ENCODE results near the gene PFKM.

The PFKM gene

GRCh38 chr12:48189331-48190125 lies 70.4 kb downstream of the PFKM start:
- peak; percentile 48 for DNase-seq

DNA sequence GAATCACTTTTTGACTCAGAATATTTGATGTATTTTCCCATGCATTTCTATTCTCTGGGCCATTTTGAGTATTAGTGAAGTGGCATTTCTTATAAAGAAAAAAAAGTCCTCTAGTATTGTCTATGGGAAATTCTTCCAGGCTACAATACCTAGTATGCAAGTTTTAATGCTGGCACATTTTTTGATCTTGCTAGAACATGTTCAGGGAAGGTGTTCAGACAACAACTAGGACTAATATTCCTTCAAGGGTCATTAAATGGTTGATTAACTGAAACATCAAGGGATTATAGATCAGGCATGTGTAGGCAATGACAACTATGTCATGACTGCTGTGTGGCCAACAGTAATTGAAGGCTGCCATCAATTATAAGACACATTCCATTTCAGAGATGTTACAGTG lies 71.9 kb downstream of the PFKM start:
- no peak for DNase-seq

DNA sequence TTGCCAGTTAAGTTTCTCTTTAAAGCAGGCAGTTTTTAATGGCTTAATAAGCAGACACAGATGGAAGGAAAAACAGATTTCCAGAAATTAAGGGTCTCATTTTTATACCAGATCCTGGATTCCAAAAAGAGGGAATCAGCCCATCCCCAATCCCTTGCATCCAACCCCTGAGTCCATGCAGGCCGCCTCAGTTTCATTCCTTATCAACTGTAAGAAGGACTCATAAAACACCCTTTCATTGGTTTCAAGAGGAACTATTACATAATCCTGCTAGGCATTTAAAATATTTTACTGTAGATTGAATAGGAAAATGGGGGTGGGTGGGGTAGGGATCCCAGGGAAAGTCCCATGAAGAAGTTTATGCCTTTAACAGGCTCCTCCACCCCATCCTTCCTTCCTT lies 73.7 kb downstream of the PFKM start:
- DNase-seq: no peak

- no peak for DNase-seq
These were observed 74.5 kb downstream of the PFKM start for GRCh38 chr12:48193623-48194022.

DNA sequence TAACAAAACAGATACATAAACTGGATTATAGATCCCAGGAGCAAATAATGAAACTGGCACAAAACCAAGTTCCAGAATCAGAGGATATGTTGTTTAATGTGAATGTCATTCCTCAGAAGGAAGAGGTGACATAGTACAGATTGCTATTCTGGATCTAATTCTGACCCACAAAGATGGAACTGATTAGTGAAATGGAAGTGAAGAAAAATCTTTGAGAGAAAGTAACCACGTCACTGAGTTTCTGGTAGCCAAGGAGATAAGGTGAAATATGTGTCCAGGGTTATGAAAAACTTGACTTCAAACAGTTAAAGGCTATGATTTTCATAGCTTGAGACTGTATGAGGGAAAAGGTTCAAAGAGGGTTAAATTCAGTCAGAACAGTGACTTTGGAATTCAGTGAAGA lies 75.6 kb downstream of the PFKM start:
- DNase-seq: no peak
